OCI-LY7 (cell line): ENCODE results near the gene UBC.

Experiments
- EZH2phosphoT487 ChIP-seq: fragments of 200-600 bp; sonication (generic); IDR thresholded peaks from 2 replicates; pipeline ENCODE4 v1.6.1; 2018; ENCODE audit warnings: low read depth, borderline replicate concordance, mild to moderate bottlenecking, mixed run types, antibody characterized with exemption, low read length, moderate library complexity, mixed read lengths
- TF ChIP-seq, protein P1 (sequence below): fragments of 200-600 bp; sonication (generic); conservative IDR thresholded peaks from 2 replicates; pipeline ENCODE4 v1.5.1; 2014; ENCODE audit warnings: mild to moderate bottlenecking, antibody characterized with exemption, low read length, moderate library complexity, mixed read lengths

GRCh38 chr12:124917135-124917840 is 2.8 kb upstream of the UBC start:
- TF ChIP-seq, protein P1, sequence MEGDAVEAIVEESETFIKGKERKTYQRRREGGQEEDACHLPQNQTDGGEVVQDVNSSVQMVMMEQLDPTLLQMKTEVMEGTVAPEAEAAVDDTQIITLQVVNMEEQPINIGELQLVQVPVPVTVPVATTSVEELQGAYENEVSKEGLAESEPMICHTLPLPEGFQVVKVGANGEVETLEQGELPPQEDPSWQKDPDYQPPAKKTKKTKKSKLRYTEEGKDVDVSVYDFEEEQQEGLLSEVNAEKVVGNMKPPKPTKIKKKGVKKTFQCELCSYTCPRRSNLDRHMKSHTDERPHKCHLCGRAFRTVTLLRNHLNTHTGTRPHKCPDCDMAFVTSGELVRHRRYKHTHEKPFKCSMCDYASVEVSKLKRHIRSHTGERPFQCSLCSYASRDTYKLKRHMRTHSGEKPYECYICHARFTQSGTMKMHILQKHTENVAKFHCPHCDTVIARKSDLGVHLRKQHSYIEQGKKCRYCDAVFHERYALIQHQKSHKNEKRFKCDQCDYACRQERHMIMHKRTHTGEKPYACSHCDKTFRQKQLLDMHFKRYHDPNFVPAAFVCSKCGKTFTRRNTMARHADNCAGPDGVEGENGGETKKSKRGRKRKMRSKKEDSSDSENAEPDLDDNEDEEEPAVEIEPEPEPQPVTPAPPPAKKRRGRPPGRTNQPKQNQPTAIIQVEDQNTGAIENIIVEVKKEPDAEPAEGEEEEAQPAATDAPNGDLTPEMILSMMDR, result no peak
- no peak for TF ChIP-seq EZH2phosphoT487
